Neural cell (in vitro differentiated cells): ENCODE results near the gene FBXW8. TPM values are rescaled to one million over a fixed set of nuclear protein-coding genes. Genes with fewer than 3 reads are reported as not detected.

Source experiments
- H2AFZ ChIP-seq: fragments of 200-600, 300-800 bp; sonication (generic), shearing (Covaris generic); 2 replicates; pipeline ENCODE4 v1.6.0; 2014; ENCODE audit warnings: low read depth, mild to moderate bottlenecking, antibody characterized with exemption, low read length, moderate library complexity
- H3F3A ChIP-seq: fragments of 200-600 bp; shearing (Covaris generic); 2 replicates; pipeline ENCODE4 v1.6.1; 2016; ENCODE audit warnings: mild to moderate bottlenecking, moderate library complexity, mixed read lengths, antibody characterized with exemption, low read length; ENCODE audit not compliant: insufficient read depth, poor library complexity, severe bottlenecking
- H3K27ac ChIP-seq: fragments of 200-600, 300-800 bp; sonication (generic), shearing (Covaris generic); 2 replicates; pipeline ENCODE4 v1.5.1; 2014; ENCODE audit warnings: mild to moderate bottlenecking, low read length, moderate library complexity
- H3K27me3 ChIP-seq: fragments of 300-800, 200-600 bp; sonication (generic), shearing (Covaris generic); 2 replicates; pipeline ENCODE4 v1.6.0; 2014; ENCODE audit warnings: mild to moderate bottlenecking, low read depth, low read length, moderate library complexity; ENCODE audit not compliant: insufficient read depth
- H3K36me3 ChIP-seq: fragments of 300-800, 200-600 bp; sonication (generic), shearing (Covaris generic); 2 replicates; pipeline ENCODE4 v1.5.1; 2014; ENCODE audit warnings: mild to moderate bottlenecking, antibody characterized with exemption, low read length, moderate library complexity; ENCODE audit not compliant: insufficient read depth
- H3K4me2 ChIP-seq: fragments of 300-800, 200-600 bp; sonication (generic), shearing (Covaris generic); 2 replicates; pipeline ENCODE4 v1.6.0; 2014; ENCODE audit warnings: mild to moderate bottlenecking, low read length
- H3K4me3 ChIP-seq: fragments of 300-800, 200-600 bp; sonication (generic), shearing (Covaris generic); 2 replicates; pipeline ENCODE4 v1.5.1; 2014; ENCODE audit warnings: mild to moderate bottlenecking, low read length, moderate library complexity
- H3K79me2 ChIP-seq: fragments of 200-600 bp; shearing (Covaris generic); replicated peaks from 2 replicates; pipeline ENCODE4 v1.6.0; 2014; ENCODE audit warnings: mild to moderate bottlenecking, low read length, moderate library complexity; ENCODE audit not compliant: insufficient read depth
- H3K9ac ChIP-seq: fragments of 300-800, 200-600 bp; sonication (generic), shearing (Covaris generic); 2 replicates; pipeline ENCODE4 v1.6.1; 2016; ENCODE audit warnings: mild to moderate bottlenecking, low read length, mixed read lengths
- H3K9me2 ChIP-seq: fragments of 200-600 bp; shearing (Covaris generic); 2 replicates; pipeline ENCODE4 v1.6.1; 2016; ENCODE audit warnings: mild to moderate bottlenecking, low read length, mixed read lengths; ENCODE audit not compliant: insufficient read depth
- H3K9me3 ChIP-seq: fragments of 200-600, 300-800 bp; sonication (generic), shearing (Covaris generic); 2 replicates; pipeline ENCODE4 v1.6.1; 2016; ENCODE audit warnings: mild to moderate bottlenecking, mixed run types, low read length, moderate library complexity, mixed read lengths
- H4K20me1 ChIP-seq: fragments of 200-600 bp; shearing (Covaris generic); 2 replicates; pipeline ENCODE4 v1.6.1; 2016; ENCODE audit warnings: mild to moderate bottlenecking, mixed run types; ENCODE audit not compliant: insufficient read depth
- EP300 ChIP-seq: fragments of 450-650 bp; conservative IDR thresholded peaks from 2 replicates; pipeline ENCODE4 v1.6.1; 2014; ENCODE audit warnings: antibody characterized with exemption, mild to moderate bottlenecking, moderate library complexity; ENCODE audit not compliant: poor library complexity, severe bottlenecking
- EZH2 ChIP-seq: fragments of 200-600, 300-800 bp; shearing (Covaris generic), sonication (generic); IDR thresholded peaks from 2 replicates; pipeline ENCODE4 v1.6.1; 2014; ENCODE audit warnings: antibody characterized with exemption, low read length, borderline replicate concordance, mild to moderate bottlenecking; ENCODE audit not compliant: insufficient read depth, poor library complexity, severe bottlenecking
- MXI1 ChIP-seq: fragments of 450-650 bp; conservative IDR thresholded peaks from 2 replicates; pipeline ENCODE4 v1.6.1; 2014; ENCODE audit warnings: antibody characterized with exemption, mild to moderate bottlenecking; ENCODE audit not compliant: poor library complexity, severe bottlenecking
- POLR2AphosphoS5 ChIP-seq: IDR thresholded peaks from 2 replicates; pipeline ENCODE4 v1.6.1; 2012
- RAD21 ChIP-seq: fragments of 450-650 bp; conservative IDR thresholded peaks from 2 replicates; pipeline ENCODE4 v1.6.1; 2014; ENCODE audit warnings: antibody characterized with exemption, mild to moderate bottlenecking, moderate library complexity
- SMC3 ChIP-seq: fragments of 450-650 bp; conservative IDR thresholded peaks from 2 replicates; pipeline ENCODE4 v1.6.1; 2014; ENCODE audit warnings: antibody characterized with exemption, mild to moderate bottlenecking, moderate library complexity; ENCODE audit not compliant: poor library complexity
- TAF1 ChIP-seq: IDR thresholded peaks from 2 replicates; pipeline ENCODE4 v1.6.1; 2012; ENCODE audit warnings: low read depth
- polyA plus RNA-seq: library from polyadenylated mRNA; depleted of rRNA; stranded (reverse); fragments of >200 nt; gene quantifications from 2 replicates; pipeline ENCODE4 v1.2.3, GENCODE V29; 2014
- TF ChIP-seq, protein P1 (sequence below): fragments of 450-650 bp; IDR thresholded peaks from 2 replicates; pipeline ENCODE4 v1.5.1; 2014; ENCODE audit warnings: antibody characterized with exemption, mild to moderate bottlenecking, moderate library complexity; ENCODE audit not compliant: poor library complexity, severe bottlenecking
- TF ChIP-seq, protein P2 (sequence below): IDR thresholded peaks from 2 replicates; pipeline ENCODE4 v1.6.1; 2012; ENCODE audit warnings: borderline replicate concordance

The FBXW8 gene
- polyA plus RNA-seq, 1 donor from 2014 or later: 5.6 TPM

DNA sequence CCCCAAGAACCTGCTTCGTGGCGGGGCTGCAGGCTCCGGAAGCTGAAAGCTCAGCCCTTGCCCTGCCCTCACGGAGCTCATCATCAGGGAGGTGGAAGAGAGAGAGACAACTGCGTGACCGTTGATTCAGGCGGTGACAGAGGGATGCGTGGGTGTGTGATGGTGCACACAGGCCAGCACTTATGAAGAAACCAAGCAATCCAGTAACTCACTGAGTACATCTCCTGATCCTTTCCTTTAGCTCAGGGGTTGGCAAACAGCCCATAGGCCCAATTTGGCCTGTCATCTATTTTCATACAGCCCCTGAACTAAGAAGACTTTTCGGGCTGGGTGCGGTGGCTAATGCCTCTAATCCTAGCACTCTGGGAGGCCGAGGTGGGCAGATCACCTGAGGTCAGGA, 138.5 kb downstream of the FBXW8 start:
- Histone ChIP-seq H3K9ac (no peak overlapping the region), H3K27ac (no peak overlapping the region), H3K36me3 (no peaks in the 10 kb centered on the region), H3K27me3 (no peaks in the 10 kb centered on the region), H3K9me3 (no peaks in the 10 kb centered on the region), H3K79me2 (no peaks in the 10 kb centered on the region), H3F3A (no peaks in the 10 kb centered on the region), H4K20me1 (no peaks in the 10 kb centered on the region), H3K4me2 (no peak overlapping the region), H3K4me3 (no peak overlapping the region), H3K9me2 (no peaks in the 10 kb centered on the region), H2AFZ (no peak overlapping the region)
- TF ChIP-seq, protein P1, sequence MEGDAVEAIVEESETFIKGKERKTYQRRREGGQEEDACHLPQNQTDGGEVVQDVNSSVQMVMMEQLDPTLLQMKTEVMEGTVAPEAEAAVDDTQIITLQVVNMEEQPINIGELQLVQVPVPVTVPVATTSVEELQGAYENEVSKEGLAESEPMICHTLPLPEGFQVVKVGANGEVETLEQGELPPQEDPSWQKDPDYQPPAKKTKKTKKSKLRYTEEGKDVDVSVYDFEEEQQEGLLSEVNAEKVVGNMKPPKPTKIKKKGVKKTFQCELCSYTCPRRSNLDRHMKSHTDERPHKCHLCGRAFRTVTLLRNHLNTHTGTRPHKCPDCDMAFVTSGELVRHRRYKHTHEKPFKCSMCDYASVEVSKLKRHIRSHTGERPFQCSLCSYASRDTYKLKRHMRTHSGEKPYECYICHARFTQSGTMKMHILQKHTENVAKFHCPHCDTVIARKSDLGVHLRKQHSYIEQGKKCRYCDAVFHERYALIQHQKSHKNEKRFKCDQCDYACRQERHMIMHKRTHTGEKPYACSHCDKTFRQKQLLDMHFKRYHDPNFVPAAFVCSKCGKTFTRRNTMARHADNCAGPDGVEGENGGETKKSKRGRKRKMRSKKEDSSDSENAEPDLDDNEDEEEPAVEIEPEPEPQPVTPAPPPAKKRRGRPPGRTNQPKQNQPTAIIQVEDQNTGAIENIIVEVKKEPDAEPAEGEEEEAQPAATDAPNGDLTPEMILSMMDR: no peak
- no peak for TF ChIP-seq EZH2
- no peak for TF ChIP-seq RAD21
- no peak for TF ChIP-seq SMC3
- TF ChIP-seq POLR2AphosphoS5: no peak
- no peak for TF ChIP-seq EP300
- TF ChIP-seq MXI1: no peak

DNA sequence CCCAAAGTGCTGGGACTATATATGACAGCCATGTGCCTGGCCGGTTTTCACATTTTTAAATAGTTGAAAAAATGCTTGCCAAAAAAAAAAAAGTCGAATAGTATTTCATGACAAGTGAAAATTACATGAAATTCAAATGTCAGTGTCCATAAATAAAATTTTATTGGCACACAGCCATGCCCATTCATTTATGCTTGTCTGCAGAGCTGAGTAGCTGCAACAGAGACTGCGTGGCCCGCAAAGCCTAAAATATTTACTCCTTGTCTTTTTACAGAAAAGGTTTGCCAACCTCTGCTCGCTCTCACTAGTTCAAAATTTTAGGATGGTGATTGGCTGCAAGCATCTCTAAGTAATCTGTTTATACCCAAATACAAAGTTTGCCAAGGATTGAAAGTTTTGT, 139.3 kb downstream of the FBXW8 start:
- Histone ChIP-seq H3K27ac (no peak overlapping the region), H3K36me3 (no peaks in the 10 kb centered on the region)

More for the DNA sequence above, 139.3 kb downstream of the FBXW8 start:
- Histone ChIP-seq H4K20me1 (no peaks in the 10 kb centered on the region), H2AFZ (no peak overlapping the region), H3K9me2 (no peaks in the 10 kb centered on the region), H3F3A (no peaks in the 10 kb centered on the region), H3K4me2 (no peak overlapping the region), H3K4me3 (no peak overlapping the region), H3K79me2 (no peaks in the 10 kb centered on the region), H3K9me3 (no peaks in the 10 kb centered on the region), H3K27me3 (no peaks in the 10 kb centered on the region), H3K9ac (no peak overlapping the region)
- TF ChIP-seq POLR2AphosphoS5 (no peak), TAF1 (no peak), RAD21 (no peak), EZH2 (no peak), EP300 (no peak), MXI1 (no peak), SMC3 (no peak)
- TF ChIP-seq, protein P2, sequence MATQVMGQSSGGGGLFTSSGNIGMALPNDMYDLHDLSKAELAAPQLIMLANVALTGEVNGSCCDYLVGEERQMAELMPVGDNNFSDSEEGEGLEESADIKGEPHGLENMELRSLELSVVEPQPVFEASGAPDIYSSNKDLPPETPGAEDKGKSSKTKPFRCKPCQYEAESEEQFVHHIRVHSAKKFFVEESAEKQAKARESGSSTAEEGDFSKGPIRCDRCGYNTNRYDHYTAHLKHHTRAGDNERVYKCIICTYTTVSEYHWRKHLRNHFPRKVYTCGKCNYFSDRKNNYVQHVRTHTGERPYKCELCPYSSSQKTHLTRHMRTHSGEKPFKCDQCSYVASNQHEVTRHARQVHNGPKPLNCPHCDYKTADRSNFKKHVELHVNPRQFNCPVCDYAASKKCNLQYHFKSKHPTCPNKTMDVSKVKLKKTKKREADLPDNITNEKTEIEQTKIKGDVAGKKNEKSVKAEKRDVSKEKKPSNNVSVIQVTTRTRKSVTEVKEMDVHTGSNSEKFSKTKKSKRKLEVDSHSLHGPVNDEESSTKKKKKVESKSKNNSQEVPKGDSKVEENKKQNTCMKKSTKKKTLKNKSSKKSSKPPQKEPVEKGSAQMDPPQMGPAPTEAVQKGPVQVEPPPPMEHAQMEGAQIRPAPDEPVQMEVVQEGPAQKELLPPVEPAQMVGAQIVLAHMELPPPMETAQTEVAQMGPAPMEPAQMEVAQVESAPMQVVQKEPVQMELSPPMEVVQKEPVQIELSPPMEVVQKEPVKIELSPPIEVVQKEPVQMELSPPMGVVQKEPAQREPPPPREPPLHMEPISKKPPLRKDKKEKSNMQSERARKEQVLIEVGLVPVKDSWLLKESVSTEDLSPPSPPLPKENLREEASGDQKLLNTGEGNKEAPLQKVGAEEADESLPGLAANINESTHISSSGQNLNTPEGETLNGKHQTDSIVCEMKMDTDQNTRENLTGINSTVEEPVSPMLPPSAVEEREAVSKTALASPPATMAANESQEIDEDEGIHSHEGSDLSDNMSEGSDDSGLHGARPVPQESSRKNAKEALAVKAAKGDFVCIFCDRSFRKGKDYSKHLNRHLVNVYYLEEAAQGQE: no peak
- TF ChIP-seq, protein P1: no peak
